Measurements from ENCODE around the gene NRXN2. TPM values are rescaled to one million over a fixed set of nuclear protein-coding genes. Genes with fewer than 3 reads are reported as not detected.

NRXN2 gene
- polyA plus RNA-seq, 1 experiment = not detected

DNA sequence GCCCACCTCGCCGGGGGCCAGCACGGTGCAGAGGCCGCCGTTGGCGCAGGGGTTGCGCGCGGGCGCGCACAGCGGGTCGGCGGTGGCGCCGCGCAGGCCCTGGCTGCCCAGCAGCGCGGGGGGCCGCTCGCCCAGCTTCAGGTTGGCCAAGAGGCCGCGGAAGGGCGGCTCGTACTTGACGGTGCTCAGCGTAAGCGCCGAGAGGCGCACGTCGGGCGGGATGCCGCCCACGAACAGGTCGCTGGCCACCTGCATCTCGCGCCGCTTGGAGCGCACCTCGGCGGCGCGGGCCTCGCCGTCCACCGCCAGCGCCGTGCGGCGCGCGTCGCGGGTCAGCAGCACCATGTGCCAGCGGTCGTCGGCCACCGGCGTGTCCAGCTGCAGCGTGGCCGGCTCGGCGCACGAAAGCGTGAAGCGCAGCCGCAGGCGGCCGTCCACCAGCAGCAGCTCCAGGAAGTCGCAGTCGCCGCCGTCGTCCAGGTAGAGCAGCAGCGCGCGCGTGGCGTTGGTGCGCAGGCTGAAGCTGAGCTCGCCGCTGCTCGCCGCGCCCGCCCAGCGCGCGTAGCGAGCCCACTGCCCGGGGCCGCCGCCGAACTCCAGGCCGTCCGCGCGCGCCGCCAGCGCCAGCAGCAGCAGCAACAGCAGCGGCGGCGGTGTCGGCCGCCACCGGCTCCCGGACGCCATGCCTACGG lies 9.8 kb downstream of the NRXN2 start:
- H3K27me3 ChIP-seq (ENCODE audit: control insufficient read depth, insufficient read depth, low read length) = peaks cover 70% of the 10 kb centered on the region
- DNase-seq (ENCODE audit: low read depth, low spot score) = no peak
- TF ChIP-seq, protein P1, sequence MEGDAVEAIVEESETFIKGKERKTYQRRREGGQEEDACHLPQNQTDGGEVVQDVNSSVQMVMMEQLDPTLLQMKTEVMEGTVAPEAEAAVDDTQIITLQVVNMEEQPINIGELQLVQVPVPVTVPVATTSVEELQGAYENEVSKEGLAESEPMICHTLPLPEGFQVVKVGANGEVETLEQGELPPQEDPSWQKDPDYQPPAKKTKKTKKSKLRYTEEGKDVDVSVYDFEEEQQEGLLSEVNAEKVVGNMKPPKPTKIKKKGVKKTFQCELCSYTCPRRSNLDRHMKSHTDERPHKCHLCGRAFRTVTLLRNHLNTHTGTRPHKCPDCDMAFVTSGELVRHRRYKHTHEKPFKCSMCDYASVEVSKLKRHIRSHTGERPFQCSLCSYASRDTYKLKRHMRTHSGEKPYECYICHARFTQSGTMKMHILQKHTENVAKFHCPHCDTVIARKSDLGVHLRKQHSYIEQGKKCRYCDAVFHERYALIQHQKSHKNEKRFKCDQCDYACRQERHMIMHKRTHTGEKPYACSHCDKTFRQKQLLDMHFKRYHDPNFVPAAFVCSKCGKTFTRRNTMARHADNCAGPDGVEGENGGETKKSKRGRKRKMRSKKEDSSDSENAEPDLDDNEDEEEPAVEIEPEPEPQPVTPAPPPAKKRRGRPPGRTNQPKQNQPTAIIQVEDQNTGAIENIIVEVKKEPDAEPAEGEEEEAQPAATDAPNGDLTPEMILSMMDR (IDR thresholded peaks at IDR 0.05; ENCODE audit: low read depth, low read length) = no peak
- H3K27ac ChIP-seq (ENCODE audit: low read depth, low read length) = no peak overlapping the region
- no peak overlapping the region for H3K4me3 ChIP-seq (ENCODE audit: low read depth, low read length)
- no peaks in the 10 kb centered on the region; the same call in 1 of the 2 replicates for H3K9me3 ChIP-seq (ENCODE audit: control insufficient read depth, insufficient read depth, low read length)
- ChIA-PET CTCF (interaction anchor here (1.4 kb wide), 1 partner anchor 25 kb away, joined by 5 read pairs; no protein-coding TSS in a partner anchor), POLR2A (no interaction called here)

- POLR2A ChIA-PET = no interaction called here
- no peak for DNase-seq (ENCODE audit: low read depth, low spot score)
- CTCF ChIA-PET = no interaction called here
- Histone ChIP-seq H3K27ac (ENCODE audit: low read depth, low read length) (no peak overlapping the region), H3K9me3 (ENCODE audit: control insufficient read depth, insufficient read depth, low read length) (no peaks in the 10 kb centered on the region; the same call in 1 of the 2 replicates), H3K4me3 (ENCODE audit: low read depth, low read length) (no peak overlapping the region), H3K27me3 (ENCODE audit: control insufficient read depth, insufficient read depth, low read length) (peaks cover 64% of the 10 kb centered on the region)
- TF ChIP-seq, protein P1 (IDR thresholded peaks at IDR 0.05; ENCODE audit: low read depth, low read length) = no peak
Measured at GRCh38 chr11:64712430-64713015, 10.5 kb downstream of the NRXN2 start.

DNA sequence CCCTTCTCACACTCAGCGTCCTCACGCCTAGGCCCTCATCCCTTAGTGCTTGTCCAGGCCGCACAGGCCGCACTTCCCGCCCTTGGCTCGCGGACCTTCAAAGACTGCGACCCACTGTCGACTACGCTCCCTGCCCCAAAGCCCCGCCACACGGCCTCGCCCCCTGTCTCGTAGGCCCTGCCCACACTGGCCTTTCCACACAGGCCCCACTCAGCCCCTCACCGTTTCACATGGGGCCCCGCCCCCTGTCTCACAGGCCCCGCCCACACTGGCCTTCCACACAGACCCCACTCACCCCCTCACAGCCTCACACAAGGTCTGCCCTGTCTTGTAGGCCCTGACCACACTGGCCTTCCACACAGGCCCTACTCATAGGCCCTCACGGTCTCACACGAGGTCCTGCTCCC lies 11.0 kb downstream of the NRXN2 start:
- peaks cover 58% of the 10 kb centered on the region for H3K27me3 ChIP-seq (ENCODE audit: control insufficient read depth, insufficient read depth, low read length)

DNA sequence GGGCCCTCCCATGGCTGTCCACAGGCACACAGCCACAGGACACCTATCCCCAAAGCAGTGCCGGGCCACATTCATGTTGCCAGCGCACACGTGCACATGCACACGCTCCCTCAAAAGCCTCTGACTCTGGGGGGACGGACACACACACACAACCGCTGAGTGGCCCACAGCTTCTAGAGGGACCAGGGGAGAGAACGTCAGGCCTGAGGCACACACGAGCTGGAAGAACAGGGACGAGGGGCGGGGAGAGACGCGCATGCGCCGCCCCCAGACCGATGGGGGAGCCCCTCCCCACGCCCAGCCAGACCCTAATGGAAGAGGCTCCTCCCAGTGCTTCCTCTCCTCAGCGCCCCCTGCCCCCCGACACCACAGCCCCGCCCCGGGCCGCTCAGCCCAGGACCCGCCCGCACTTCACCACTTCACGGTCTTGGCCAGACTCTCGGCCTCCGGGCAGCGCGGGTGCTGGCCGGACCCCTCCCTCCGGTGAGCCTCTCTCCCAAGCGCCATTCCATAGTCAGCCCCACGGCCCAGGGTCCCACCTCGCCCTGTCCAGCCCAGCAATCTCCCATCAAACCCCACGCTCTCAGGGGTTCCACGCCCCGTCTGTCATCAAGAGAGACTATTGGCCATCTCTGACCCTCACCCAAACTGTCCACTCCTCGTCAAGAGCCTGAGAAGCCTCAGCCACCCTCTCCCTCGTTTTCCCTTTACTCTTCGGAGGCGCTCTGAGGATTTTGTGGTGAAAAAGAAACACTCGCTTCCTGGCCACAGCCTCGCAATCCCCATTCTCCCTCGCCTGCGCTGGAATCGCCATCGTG lies 11.7 kb downstream of the NRXN2 start:
- H3K27me3 ChIP-seq (ENCODE audit: control insufficient read depth, insufficient read depth, low read length) = peaks cover 52% of the 10 kb centered on the region
- no peak overlapping the region for H3K27ac ChIP-seq (ENCODE audit: low read depth, low read length)
- no peaks in the 10 kb centered on the region; the same call in 1 of the 2 replicates for H3K9me3 ChIP-seq (ENCODE audit: control insufficient read depth, insufficient read depth, low read length)
- no peak overlapping the region for H3K4me3 ChIP-seq (ENCODE audit: low read depth, low read length)
- DNase-seq (ENCODE audit: low read depth, low spot score) = no peak
- TF ChIP-seq, protein P1 (IDR thresholded peaks at IDR 0.05; ENCODE audit: low read depth, low read length) = no peak
- POLR2A ChIA-PET = no interaction called here
- CTCF ChIA-PET = no interaction called here

More for the DNA sequence above, 11.0 kb downstream of the NRXN2 start:
- Histone ChIP-seq H3K9me3 (ENCODE audit: control insufficient read depth, insufficient read depth, low read length) (no peaks in the 10 kb centered on the region; the same call in 1 of the 2 replicates), H3K4me3 (ENCODE audit: low read depth, low read length) (no peak overlapping the region), H3K27ac (ENCODE audit: low read depth, low read length) (no peak overlapping the region)
- TF ChIP-seq, protein P1 (IDR thresholded peaks at IDR 0.05; ENCODE audit: low read depth, low read length) = no peak
- ChIA-PET POLR2A (no interaction called here), CTCF (no interaction called here)
- no peak for DNase-seq (ENCODE audit: low read depth, low spot score)
